H7 (cell line): ENCODE results near the gene STPG1. TPM values are rescaled to one million over a fixed set of nuclear protein-coding genes. Genes with fewer than 3 reads are reported as not detected.
A peak's percentile ranks its signal among the peaks of the same experiment; 100 is the strongest.

Experiments used
- DNase-seq: peaks from one replicate; pipeline ENCODE4 v3.0.0; 2012
- H3K27me3 ChIP-seq: 2 replicates; pipeline ENCODE4 v1.6.0; 2011; ENCODE audit warnings: mild to moderate bottlenecking, low read length; ENCODE audit not compliant: control insufficient read depth, insufficient read depth
- H3K36me3 ChIP-seq: replicated peaks from 2 replicates; pipeline ENCODE4 v1.5.1; 2011; ENCODE audit warnings: low read length; ENCODE audit not compliant: control insufficient read depth, insufficient read depth
- H3K4me3 ChIP-seq: 2 replicates; pipeline ENCODE4 v1.5.1; 2011; ENCODE audit warnings: low read depth, mild to moderate bottlenecking, control low read depth, low read length, moderate library complexity; ENCODE audit not compliant: insufficient read depth
- total RNA-seq: library from RNA; depleted of rRNA; stranded (reverse); fragments of >200 nt; shearing (Covaris generic); gene quantifications from 2 replicates; pipeline ENCODE4 v1.2.3, GENCODE V29; 2014

The STPG1 gene
- total RNA-seq, 1 experiment from 2014 or later: 13.8 TPM

DNA sequence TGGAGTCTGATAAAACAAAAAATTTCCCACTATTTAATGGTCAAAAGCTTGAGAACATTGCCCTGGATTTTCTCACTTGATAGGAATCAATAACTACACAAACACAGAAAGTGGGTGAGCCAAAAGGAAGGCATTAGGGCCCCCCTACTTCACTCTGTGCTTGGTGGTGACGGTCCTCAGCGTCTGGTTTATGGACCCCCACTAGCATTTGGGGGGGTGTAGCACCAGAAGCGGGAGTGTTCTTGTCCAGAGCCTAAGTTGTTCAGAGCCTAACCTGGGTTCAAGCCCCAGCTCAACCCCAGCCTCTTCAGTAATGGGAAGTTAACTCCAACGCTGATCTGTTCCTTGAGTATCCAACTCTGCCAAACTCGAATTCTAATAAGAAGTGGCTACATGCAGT, 33.1 kb downstream of the STPG1 start:
- H3K27me3 ChIP-seq: no peaks in the 10 kb centered on the region
- H3K4me3 ChIP-seq: no peak overlapping the region
- no peak for DNase-seq
- no peaks in the 10 kb centered on the region; the same call in 1 of the 2 replicates for H3K36me3 ChIP-seq

- Histone ChIP-seq H3K4me3 (no peak overlapping the region), H3K27me3 (no peaks in the 10 kb centered on the region), H3K36me3 (no peaks in the 10 kb centered on the region; the same call in 1 of the 2 replicates)
- no peak for DNase-seq
These were observed 33.8 kb downstream of the STPG1 start for GRCh38 chr1:24379733-24380315.

DNA sequence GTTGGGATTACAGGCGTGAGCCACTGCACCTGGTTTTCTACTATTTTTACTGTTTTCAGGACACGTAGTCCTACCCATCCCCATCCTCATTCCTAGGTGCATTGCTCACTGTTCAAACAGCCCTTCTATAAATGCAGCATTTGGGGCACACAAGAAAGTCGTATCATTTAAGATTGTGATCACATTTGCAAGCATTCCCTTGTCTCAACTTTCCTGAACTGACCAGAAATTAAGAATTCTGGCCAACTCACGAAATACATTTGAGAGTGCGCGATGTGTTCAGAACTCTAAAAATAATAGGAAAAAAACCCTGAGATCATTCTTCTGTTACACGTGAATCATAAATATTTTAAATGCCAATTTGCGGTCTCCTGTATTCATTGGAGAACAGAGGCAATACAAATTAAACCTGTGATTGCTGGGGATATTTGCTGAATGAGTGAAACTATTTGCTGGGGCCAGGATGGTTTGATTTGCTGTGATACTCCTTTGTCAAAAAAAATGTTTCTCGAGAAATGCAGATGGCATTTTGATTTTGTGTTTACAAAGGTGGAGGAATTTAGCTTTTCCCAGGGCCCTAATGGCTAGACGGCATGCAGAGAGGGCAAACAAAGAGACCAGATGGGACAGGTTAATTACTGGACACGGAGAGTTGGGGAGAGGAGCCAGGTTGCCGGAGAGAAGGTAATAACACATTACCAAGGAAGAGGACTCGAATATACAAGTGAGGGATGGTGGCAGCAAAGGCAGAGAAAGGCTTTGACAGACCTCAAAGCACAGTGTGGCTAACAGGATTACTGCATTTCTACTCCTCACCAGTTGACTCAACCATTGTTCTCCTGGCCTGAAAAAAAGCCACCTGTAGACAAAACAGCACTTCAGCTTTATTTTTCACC, 38.4 kb downstream of the STPG1 start:
- no peaks in the 10 kb centered on the region for H3K36me3 ChIP-seq
- peak; percentile 63 for DNase-seq
- H3K27me3 ChIP-seq: no peaks in the 10 kb centered on the region
- no peak overlapping the region for H3K4me3 ChIP-seq

GRCh38 chr1:24373710-24374109, 39.9 kb downstream of the STPG1 start:
- Histone ChIP-seq H3K27me3 (no peaks in the 10 kb centered on the region), H3K4me3 (no peak overlapping the region), H3K36me3 (no peaks in the 10 kb centered on the region)
- no peak for DNase-seq

DNA sequence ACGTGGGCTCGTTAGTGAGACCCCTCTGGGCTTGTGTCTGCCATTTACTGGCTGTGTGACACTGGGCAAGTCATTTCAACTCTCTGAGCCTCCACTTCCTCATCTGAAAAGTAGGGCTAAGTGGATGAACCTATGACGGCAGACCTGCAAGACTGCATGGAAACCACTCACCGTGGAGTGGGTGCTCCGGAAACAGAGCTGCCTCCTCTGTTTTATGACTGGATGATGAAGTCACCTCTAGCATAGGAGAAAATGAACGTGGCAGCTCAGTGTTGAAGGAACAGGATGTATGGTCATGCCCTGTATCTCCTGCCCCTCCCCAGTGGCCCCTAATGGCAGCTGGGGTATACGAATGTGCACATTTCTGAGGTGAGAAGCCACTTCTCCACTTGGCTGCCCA, 40.5 kb downstream of the STPG1 start:
- Histone ChIP-seq H3K27me3 (no peaks in the 10 kb centered on the region), H3K4me3 (no peak overlapping the region), H3K36me3 (no peaks in the 10 kb centered on the region)
- no peak for DNase-seq

DNA sequence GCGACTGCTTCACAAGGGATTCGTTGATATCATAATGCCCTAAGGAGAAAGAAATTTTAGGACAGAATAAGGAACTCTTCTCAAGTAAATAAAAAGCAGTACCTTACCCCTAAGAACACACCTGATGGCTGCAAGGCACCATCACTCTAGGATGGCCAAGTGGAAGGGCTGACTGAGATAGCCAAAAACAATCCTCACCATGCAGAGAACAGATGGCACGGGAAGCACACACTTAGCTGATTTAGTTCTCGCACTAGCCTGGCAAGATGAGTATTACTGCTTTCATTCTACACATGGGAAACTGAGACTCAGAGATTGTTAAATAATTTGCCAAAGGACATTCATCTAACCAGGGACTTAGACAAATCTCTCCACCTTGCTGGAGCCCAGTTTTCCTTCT, 43.8 kb downstream of the STPG1 start:
- H3K36me3 ChIP-seq: no peaks in the 10 kb centered on the region
- H3K4me3 ChIP-seq: no peak overlapping the region
- no peaks in the 10 kb centered on the region for H3K27me3 ChIP-seq
- no peak for DNase-seq

DNA sequence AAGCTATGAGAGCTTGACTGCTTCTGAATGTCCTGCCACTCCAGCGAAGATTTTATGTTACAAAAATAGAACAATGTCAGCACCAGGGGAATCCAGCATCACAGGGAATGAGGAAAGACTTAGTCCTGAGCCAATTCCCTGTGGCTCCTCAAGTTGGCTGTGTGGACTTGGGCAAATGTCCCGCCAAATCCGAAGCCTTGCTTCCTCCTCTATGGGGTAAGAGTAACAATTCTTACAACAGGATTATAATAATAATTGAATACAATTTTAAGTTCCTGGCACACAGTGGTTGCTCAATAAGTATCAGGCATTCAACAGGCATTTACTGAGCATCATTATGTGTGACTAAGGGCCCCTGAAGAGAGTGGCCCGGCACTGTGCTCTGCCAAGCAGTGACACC, 44.4 kb downstream of the STPG1 start:
- H3K27me3 ChIP-seq: no peaks in the 10 kb centered on the region
- DNase-seq: no peak
- H3K4me3 ChIP-seq: no peak overlapping the region
- no peaks in the 10 kb centered on the region for H3K36me3 ChIP-seq

- DNase-seq: no peak
- Histone ChIP-seq H3K36me3 (no peaks in the 10 kb centered on the region), H3K27me3 (no peaks in the 10 kb centered on the region), H3K4me3 (no peak overlapping the region)
These were observed 46.9 kb downstream of the STPG1 start for GRCh38 chr1:24366707-24367106.

GRCh38 chr1:24364975-24365678, 48.5 kb downstream of the STPG1 start:
- no peaks in the 10 kb centered on the region for H3K36me3 ChIP-seq
- H3K27me3 ChIP-seq: no peaks in the 10 kb centered on the region
- peak; percentile 32 for DNase-seq
- H3K4me3 ChIP-seq: no peak overlapping the region

DNA sequence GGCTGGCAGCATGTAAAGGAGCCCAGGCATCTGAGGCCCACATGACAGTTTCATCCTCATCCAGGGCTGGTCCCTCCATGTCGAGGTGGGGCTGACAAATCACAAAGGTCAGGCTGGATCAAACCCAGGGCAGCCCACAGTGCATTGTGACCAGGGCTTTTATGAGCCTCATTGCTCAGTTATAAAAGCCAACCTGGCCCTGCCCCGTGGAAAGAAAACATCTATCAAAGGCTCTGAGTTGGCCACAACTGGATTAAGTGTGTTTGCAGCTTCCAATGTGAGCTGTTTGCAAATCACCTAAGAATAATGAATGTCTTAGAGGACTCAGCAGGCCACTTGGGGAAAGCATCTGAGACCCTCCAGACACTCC, 49.0 kb downstream of the STPG1 start:
- peak; percentile 32 for DNase-seq

GRCh38 chr1:24363994-24364393, 49.6 kb downstream of the STPG1 start:
- Histone ChIP-seq H3K36me3 (no peaks in the 10 kb centered on the region), H3K27me3 (no peaks in the 10 kb centered on the region), H3K4me3 (no peak overlapping the region)
- DNase-seq: peak; percentile 31

More for the DNA sequence above, 49.0 kb downstream of the STPG1 start:
- H3K27me3 ChIP-seq: no peaks in the 10 kb centered on the region
- H3K36me3 ChIP-seq: no peaks in the 10 kb centered on the region
- H3K4me3 ChIP-seq: no peak overlapping the region

DNA sequence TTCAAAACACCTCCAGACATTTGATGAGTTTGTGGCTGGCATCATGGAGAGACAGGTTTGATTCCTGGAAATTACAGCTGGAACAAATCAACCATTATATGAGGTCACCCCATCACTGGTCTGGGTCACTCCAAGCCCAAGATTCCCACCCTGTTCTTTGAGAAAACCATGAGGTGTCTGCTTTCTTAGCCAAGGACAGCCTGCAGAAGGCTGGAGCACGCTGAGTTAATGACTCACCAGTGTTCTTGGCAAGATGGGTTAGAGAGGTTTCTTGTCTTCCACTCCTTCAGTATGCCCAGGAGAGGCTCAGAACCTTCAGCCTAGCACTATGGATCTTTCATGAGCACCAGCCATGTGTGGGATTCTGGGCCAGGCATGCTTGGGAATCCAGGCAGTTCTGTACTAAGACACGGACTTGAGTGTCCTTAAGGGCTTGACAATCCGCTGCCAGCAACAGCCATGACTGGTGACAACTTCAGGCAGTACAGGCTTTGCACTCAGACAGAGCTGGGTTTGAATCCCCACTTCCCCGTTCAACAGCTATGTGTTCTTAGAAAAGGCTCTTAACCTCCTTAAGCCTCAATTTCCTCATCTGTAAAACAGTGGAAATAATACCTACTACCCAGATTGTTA, 50.5 kb downstream of the STPG1 start:
- Histone ChIP-seq H3K4me3 (no peak overlapping the region), H3K36me3 (no peaks in the 10 kb centered on the region), H3K27me3 (no peaks in the 10 kb centered on the region)
- DNase-seq: no peak

DNA sequence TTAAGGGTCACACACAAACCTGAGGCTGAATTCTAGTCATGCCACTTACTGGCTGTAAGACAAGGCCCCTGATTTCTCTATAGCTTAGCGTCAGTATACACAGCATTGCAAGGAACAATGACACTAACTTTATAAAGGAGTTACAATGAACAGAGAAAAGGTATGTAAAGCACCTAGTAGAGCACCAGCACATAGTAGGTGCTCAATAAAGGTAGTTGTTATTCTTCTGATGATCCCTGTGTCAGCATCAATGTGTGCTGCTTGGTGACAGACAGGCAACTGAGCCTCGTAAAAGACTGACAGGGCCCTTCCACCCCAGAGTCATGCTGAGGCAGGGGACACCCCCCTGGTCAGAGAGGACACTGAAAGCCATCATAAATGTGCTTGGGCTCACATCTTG, 51.2 kb downstream of the STPG1 start:
- Histone ChIP-seq H3K27me3 (no peaks in the 10 kb centered on the region), H3K4me3 (no peak overlapping the region), H3K36me3 (no peaks in the 10 kb centered on the region)
- DNase-seq: peak; percentile 7

DNA sequence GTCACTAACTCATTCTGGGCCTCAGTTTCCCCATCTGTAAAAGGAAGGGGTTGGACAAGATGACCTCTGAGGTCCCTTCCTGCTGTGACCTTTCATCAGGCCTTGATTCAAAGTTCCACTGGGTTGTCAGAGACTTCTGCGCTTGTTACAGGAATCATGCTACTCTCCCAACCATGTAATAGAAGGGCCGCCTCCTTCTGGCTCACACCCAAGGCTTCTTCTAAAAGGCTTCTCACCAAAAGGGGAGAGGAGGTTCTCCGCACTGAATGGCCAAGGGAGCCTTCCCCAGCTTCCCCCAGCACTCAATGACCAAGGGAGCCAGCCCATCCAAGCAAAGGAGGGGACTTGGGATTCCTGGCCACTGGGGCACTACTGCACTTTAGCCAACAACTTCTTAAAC, 51.8 kb downstream of the STPG1 start:
- Histone ChIP-seq H3K4me3 (no peak overlapping the region), H3K27me3 (no peaks in the 10 kb centered on the region), H3K36me3 (no peaks in the 10 kb centered on the region)
- DNase-seq: peak; percentile 14
